GM21619 (cell line): ENCODE measurements around the gene KLHL25.
"Not testable (repeated sequence)": the region's sequence is repeated elsewhere in the genome, so short reads cannot be mapped to it uniquely, and the experiment has no call there.

ENCODE experiments used
- ATAC-seq: cut with Tn5 transposase; IDR thresholded peaks from one replicate; pipeline ENCODE4 v1.9.1; 2021; ENCODE audit not compliant: unreplicated experiment

Gene KLHL25

GRCh38 chr15:85805420-85805819 lies 10.7 kb upstream of the KLHL25 start:
- ATAC-seq, result no peak

- ATAC-seq, result no peak
These were observed 9.9 kb upstream of the KLHL25 start for GRCh38 chr15:85804481-85805170.

DNA sequence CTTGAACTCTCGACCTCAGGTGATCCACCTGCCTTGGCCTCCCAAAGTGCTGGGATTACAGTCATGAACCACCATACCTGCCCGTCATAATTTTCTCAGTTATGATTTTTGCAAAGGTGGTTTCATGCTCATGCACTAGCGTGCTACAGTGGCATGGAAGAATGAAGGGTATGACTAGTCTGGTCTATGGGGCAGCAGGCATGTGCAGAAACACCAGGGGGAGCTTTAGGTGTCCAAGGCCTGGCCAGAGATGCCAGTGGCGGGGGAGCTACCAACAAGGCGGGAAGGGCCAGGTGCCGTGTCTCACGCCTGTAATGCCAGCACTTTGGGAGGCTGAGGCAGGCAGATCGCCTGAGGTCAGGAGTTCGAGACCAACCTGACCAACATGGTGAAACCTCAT lies 7.9 kb upstream of the KLHL25 start:
- not testable (repeated sequence) for ATAC-seq

GRCh38 chr15:85800478-85801123 lies 5.9 kb upstream of the KLHL25 start:
- no peak for ATAC-seq

- not testable (repeated sequence) for ATAC-seq
These were observed 1.6 kb upstream of the KLHL25 start for GRCh38 chr15:85796371-85796770.

DNA sequence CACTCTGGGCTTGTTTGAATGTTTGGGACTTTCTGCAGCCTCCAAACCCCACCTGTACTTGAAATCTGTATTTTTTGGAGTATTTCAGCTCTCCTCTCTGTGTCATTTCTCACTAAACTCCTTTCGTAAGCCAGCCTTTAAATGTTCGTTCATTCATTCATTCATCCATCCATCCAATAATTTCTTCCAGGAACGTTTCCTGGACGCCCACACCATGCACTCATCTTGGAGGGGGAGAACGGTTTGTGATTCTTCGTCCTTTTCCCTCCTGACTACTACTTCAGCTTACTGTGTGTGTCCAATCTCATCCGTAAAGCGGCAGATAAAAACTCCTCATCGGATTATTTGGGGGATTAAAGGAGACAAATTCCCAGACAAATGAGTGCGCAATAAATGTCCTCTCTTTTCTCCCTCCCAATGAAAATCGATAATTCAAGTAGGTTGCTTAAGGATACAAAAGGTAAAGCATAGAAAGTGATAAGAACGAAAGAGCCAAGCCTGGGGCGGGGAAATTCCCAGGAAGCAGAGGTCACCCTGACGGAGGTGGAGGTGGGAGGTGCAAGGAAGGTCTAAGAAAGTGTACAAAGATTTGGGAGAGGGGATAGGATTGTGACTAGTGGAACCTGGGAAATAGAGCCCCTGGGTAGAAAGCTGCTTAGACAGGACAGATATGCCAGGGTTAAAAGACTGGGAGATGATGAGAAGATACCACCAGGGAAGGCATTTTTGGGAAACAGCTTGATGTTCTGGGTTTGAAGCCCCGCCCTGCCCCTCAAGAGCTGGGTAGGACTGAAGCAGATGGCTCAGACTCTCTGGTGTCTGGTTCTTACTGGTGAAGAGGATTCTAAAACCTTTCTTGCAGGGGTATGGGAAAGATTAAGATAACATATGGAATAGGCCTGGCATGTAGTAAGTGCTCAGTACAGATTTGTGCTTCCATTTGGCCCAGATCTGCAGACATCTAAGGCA lies 896 bp upstream of the KLHL25 start:
- ATAC-seq, result no peak

GRCh38 chr15:85793641-85794597 lies 806 bp downstream of the KLHL25 start:
- peak; percentile 39 for ATAC-seq

DNA sequence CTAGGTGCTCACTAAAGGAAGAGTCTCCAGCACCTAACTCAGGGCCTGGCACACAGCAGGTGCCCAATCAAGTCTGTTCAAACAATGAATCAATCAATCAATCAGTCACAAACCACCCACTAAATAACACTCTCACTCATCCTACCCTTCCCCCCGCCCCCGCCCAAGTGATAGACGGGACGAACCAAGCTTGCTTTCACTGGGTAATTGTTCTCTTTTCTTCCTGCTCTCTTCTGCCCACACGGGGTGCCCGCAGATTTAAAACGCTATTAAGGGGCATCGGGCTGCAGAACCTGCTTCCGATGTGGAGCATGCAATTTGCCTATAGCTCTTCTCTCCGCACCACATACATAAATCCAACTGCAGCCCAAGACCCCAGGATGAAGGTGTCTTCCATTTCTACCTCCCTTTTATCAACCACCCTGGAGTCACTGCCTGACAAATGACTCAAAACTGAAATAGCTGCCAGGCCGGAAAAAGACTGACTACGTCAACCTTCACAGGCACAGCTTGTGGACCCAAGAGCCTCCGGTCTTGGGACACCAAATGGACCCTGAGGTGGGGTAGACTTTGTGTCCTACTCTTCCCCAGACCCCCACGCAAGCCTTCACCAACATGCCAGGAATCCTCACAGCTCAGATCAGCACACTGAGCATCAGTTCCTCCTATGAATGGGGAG lies 1.7 kb downstream of the KLHL25 start:
- ATAC-seq, result no peak

DNA sequence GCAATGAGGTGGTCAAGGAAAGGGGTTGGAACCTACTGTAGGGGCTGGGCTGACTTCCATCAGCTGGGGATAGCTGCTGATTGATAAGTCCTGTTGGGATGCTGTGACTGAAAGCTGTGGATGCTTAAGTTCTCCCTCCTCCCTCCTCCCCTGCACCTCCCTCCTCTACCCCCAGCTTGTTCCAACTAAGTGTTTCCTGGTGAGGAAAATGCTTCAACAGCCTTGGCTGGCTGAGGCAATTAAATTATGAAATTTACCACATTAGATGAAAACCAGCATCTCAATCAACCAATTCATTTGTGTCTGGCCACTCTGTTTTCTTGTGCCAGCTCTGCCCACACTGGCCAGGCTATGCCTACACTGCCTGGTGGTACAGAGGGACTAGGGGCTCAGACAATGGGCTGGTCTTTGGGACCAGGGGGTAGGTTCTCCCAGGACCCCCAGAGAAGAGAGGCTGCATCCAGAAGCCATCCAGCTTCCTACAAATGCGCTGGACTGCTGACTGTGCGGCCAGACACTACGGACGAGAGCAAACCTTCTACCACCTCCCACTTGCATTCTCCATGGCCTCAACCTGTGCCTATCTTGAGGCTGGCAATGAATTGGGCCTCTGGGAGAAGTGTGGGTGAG lies 2.5 kb downstream of the KLHL25 start:
- no peak for ATAC-seq

DNA sequence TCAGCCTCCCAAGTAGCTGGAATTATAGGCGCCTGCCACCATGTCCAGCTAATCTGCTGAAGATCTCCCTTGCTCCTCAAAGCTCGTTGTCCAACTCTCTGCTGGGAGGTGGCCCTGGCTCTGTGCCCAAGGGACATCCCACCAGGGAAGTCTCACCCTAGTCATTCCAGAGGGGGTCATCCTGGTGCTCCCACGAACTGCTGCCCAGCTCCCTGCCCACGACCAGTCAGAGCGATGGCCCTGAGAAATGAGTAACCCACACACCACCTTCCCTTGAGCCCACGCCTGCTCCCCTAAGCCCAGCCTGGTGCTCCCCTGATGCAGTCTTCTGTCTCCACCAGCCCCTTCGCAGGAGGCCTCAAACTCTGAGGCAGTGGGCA lies 5.2 kb downstream of the KLHL25 start:
- no peak for ATAC-seq

DNA sequence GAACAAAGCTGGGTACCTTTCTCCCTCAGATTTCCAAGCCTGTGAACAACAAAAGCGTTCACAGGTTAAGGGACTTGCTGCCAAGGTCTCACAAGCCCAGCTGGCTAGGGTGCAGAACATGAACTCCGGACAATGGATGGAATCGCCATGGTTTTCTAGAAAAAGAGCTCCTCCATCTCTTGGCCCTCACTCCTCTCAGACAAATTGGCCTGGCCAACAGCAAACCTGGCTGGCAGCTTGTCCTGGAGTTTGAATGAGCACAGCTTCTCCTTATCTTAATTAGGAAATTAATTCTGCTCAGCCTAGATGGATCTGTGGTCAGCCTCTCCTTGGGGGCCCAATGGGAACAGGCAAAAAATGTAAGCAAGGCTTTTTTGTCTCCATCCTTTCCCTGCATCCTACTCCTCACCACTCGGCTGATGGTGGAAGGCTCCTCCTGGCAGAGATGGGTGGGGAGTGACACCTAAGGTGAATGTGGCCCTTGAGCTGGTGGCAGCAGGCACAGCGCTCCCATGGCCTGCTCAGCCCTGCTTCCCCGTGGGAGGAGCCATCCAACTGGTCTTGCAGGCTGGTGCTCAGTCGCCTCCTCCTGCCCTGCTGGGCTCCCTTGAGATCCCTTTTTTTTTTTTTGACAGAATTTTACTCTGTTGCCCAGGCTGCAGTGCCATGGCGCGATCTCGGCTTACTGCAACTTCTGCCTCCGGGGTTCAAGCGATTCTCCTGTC lies 5.8 kb downstream of the KLHL25 start:
- ATAC-seq, result no peak

GRCh38 chr15:85786781-85787114 lies 8.0 kb downstream of the KLHL25 start:
- no peak for ATAC-seq

- ATAC-seq, result no peak
These were observed 8.6 kb downstream of the KLHL25 start for GRCh38 chr15:85785887-85786780.

DNA sequence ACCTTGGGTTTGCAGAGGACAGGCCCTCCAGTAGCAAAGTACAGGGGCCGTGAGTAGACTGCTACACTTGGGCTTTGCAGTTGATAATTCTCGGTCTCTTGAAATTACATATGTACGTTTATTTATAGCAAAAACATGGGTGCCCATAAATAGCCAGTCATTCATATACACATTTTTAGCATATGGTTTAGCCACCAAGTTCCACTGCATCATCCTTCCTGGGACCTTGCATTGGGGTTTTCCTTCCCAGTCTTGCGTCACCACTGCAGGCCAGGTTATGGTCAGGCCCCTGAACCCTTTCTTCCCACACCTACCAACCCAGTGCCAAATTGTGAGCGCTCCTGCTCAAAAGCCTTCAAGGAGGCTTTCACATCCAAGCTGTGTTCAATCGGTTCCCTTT lies 12.7 kb downstream of the KLHL25 start:
- ATAC-seq, result no peak

DNA sequence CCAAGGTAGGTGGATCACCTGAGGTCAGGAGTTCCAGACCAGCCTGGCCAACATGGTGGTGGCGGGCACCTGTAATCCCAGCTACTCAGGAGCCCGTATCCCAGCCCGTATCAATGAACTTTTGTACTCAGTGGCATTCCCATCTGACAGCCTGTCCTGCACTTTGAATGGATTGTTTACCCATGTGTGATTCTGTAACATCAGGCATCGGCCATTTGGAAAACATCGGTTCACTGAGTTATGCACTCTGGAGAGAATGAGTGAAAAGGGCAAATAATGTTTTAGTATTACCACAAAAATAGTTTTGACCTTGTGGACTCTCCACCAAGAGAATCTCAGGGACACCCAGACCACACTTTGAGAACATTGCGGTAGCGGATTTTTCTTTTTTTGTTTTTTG lies 13.6 kb downstream of the KLHL25 start:
- no peak for ATAC-seq

DNA sequence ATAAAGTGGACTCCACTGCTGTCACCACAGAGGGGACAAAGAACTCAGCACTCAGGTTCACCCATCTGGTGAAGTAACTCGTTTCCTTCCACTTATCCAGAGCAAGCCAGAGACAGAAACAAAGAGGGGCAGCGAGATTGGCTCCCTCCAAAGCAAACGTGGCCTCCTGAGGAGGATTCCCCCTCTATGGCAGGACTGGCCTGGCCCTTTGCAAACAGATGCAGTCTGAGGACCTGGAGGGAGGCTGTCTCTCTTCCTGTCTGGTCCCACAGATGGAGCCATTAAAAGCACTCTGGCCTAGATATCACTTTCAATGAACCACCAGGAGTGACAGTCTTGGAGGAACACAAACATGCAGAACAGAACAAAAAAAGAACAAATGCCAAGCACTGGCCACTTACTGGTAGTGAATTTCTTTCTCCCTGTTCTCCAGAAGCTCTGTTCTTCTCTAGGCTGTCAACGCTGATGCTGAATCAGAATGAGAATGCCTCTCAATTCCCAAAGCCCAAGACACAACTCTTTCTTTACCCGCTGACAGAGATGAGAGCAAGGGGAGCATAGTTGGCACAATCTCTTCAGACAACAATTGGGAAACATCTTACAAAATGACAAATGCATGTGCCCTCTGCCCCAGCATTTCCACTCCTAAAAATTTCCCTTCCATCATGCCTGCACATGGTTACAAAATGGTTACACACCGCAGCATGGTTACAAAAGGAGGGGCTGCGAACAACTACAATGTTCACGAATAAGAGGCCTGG lies 14.3 kb downstream of the KLHL25 start:
- ATAC-seq, result no peak

GRCh38 chr15:85779249-85779648 lies 15.5 kb downstream of the KLHL25 start:
- ATAC-seq, result no peak
